ENCODE measurements around the gene SPINK6.

- TF ChIP-seq CTCF (IDR thresholded peaks at IDR 0.05) = no peak
- TF ChIP-seq RFX5 (IDR thresholded peaks at IDR 0.05) = no peak
- TF ChIP-seq RNF2 (IDR thresholded peaks at IDR 0.05; ENCODE audit: borderline replicate concordance, low read depth) = no peak
- TF ChIP-seq MYC (IDR thresholded peaks at IDR 0.05; ENCODE audit: borderline replicate concordance, low read length) = no peak
- no peak for TF ChIP-seq HOXB13 (CRISPR knock-in tag; IDR thresholded peaks at IDR 0.05; ENCODE audit: low read depth)
- TF ChIP-seq EP300 (IDR thresholded peaks at IDR 0.05) = no peak
- no peak for TF ChIP-seq USF2 (IDR thresholded peaks at IDR 0.05)
- no peak for TF ChIP-seq BHLHE40 (IDR thresholded peaks at IDR 0.05; ENCODE audit: low read depth, low read length)
These were observed 46.2 kb upstream of the SPINK6 start for GRCh38 chr5:148156609-148157008.
